H1 (cell line): ENCODE data around the gene L1TD1.

Experiments used
- JUND ChIP-seq: IDR thresholded peaks from 2 replicates; pipeline ENCODE4 v1.6.1; 2011; ENCODE audit warnings: mild to moderate bottlenecking, improper control_type of control experiment, low read length
- POLR2A ChIP-seq, 2 experiments: IDR thresholded peaks; 1 replicate in 1 of 2; 2 replicates in 1 of 2; pipeline ENCODE4 v1.6.1; 2011; ENCODE audit warnings: low read depth in 2 of 2, low read length in 2 of 2, mild to moderate bottlenecking in 2 of 2; ENCODE audit errors: control extremely low read depth in 1 of 2
- SUZ12 ChIP-seq: fragments of 200-600 bp; sonication (generic); IDR thresholded peaks from 2 replicates; pipeline ENCODE4 v1.6.1; 2012; ENCODE audit warnings: mild to moderate bottlenecking, inconsistent platforms, low read length, moderate library complexity, mixed read lengths
- TAF1 ChIP-seq: IDR thresholded peaks from 2 replicates; pipeline ENCODE4 v1.6.1; 2011; ENCODE audit warnings: mild to moderate bottlenecking, low read depth, low read length

DNA sequence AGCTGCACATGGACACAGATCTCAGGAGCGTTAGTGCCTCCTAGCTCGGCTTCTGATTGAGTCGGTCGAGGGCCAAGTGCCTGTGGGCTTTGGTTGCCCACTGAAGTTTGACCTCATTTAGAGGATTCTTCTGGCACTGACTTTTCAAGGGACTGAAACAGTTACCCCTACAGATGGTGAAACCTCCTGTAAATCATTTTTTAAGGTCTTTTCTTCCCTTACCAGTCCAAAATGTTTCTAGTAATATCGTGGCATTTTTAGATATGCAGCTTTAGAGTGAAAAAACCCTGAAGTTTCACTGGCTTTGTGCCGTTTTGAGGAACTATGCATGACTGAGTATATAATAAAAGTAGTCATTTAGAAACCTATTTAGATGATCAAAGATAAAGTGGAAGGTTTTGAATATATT is 34.7 kb upstream of the L1TD1 start:
- TF ChIP-seq JUND: no peak
- no peak for TF ChIP-seq POLR2A (IDR thresholded peaks at IDR 0.05; ENCODE audit: control extremely low read depth in 1 of 2, low read depth in 2 of 2, low read length in 2 of 2)
- no peak for TF ChIP-seq SUZ12
- no peak for TF ChIP-seq TAF1
